Stimulated activated naive CD8-positive, alpha-beta T cell treated with anti-CD3 and anti-CD28 coated beads, Interleukin-15, amount 100 ng/mL, for 72 hours (primary cell): ENCODE measurements around the gene SPG7.

ENCODE experiments used
- ATAC-seq: fragments of 150-1000 bp; cut with Tn5 transposase; 2 replicates; pipeline ENCODE4 v1.10.0; 2021; ENCODE audit warnings: mild to moderate bottlenecking, moderate library complexity
- DNase-seq, 2 donors: peaks; one replicate each; pipeline ENCODE4 v3.0.0; 2021 to 2022
- H3K27ac Mint-ChIP-seq, 2 donors: one replicate each; pipeline ENCODE4 v1.8.0; 2022; ENCODE audit warnings: mild to moderate bottlenecking in 2 of 2, mixed read lengths in 2 of 2, moderate library complexity in 2 of 2
- H3K27me3 Mint-ChIP-seq: one replicate; pipeline ENCODE4 v1.8.0; 2022; ENCODE audit warnings: mixed read lengths
- H3K4me1 Mint-ChIP-seq: one replicate; pipeline ENCODE4 v1.8.0; 2022; ENCODE audit warnings: mild to moderate bottlenecking, mixed read lengths
- H3K4me3 Mint-ChIP-seq, 2 donors: one replicate each; pipeline ENCODE4 v1.8.0; 2022; ENCODE audit warnings: mild to moderate bottlenecking in 2 of 2, mixed read lengths in 2 of 2, moderate library complexity in 1 of 2
- H3K9me3 Mint-ChIP-seq, 2 donors: one replicate each; pipeline ENCODE4 v1.8.0; 2022; ENCODE audit warnings: mixed read lengths in 2 of 2

SPG7 gene

GRCh38 chr16:89545044-89545830, 37.0 kb downstream of the SPG7 start:
- ATAC-seq = no peak
- Mint-ChIP-seq H3K4me1 (peaks cover 24% of the 10 kb centered on the region), H3K27ac (peak overlapping the region in 1 of 2 donors; percentile 38), H3K9me3 (no peaks in the 10 kb centered on the region), H3K27me3 (no peaks in the 10 kb centered on the region), H3K4me3 (no peak overlapping the region)
- no peak for DNase-seq

GRCh38 chr16:89545831-89546574, 37.8 kb downstream of the SPG7 start:
- H3K27ac Mint-ChIP-seq = no peak overlapping the region
- peaks cover 32% of the 10 kb centered on the region for H3K4me1 Mint-ChIP-seq
- no peaks in the 10 kb centered on the region for H3K27me3 Mint-ChIP-seq
- no peak overlapping the region for H3K4me3 Mint-ChIP-seq
- no peaks in the 10 kb centered on the region for H3K9me3 Mint-ChIP-seq
- DNase-seq = no peak
- no peak for ATAC-seq

GRCh38 chr16:89546781-89547180, 38.6 kb downstream of the SPG7 start:
- no peaks in the 10 kb centered on the region for H3K9me3 Mint-ChIP-seq
- no peak overlapping the region for H3K27ac Mint-ChIP-seq
- no peaks in the 10 kb centered on the region for H3K27me3 Mint-ChIP-seq
- DNase-seq (no peak), ATAC-seq (no peak)
- peaks cover 34% of the 10 kb centered on the region for H3K4me1 Mint-ChIP-seq
- H3K4me3 Mint-ChIP-seq = no peak overlapping the region

GRCh38 chr16:89547291-89547690, 39.1 kb downstream of the SPG7 start:
- ATAC-seq (no peak), DNase-seq (no peak)
- H3K9me3 Mint-ChIP-seq = no peaks in the 10 kb centered on the region
- peak overlapping the region in 1 of 2 donors; percentile 46 for H3K27ac Mint-ChIP-seq
- peaks cover 34% of the 10 kb centered on the region for H3K4me1 Mint-ChIP-seq
- H3K4me3 Mint-ChIP-seq = no peak overlapping the region
- H3K27me3 Mint-ChIP-seq = no peaks in the 10 kb centered on the region

GRCh38 chr16:89547860-89548259, 39.7 kb downstream of the SPG7 start:
- peaks cover 34% of the 10 kb centered on the region for H3K4me1 Mint-ChIP-seq
- H3K4me3 Mint-ChIP-seq = peak overlapping the region; percentile 10 to 39
- H3K27ac Mint-ChIP-seq = peak overlapping the region; percentile 71 to 76
- H3K9me3 Mint-ChIP-seq = no peaks in the 10 kb centered on the region
- no peak for DNase-seq
- ATAC-seq = no peak
- no peaks in the 10 kb centered on the region for H3K27me3 Mint-ChIP-seq

GRCh38 chr16:89548344-89549006, 40.3 kb downstream of the SPG7 start:
- no peak for DNase-seq
- peaks cover 34% of the 10 kb centered on the region for H3K4me1 Mint-ChIP-seq

GRCh38 chr16:89549007-89549700, 41.0 kb downstream of the SPG7 start:
- H3K4me1 Mint-ChIP-seq = peaks cover 34% of the 10 kb centered on the region
- no peaks in the 10 kb centered on the region for H3K9me3 Mint-ChIP-seq
- H3K27ac Mint-ChIP-seq = peak overlapping the region; percentile 92 to 93
- peak overlapping the region; percentile 58 to 65 for H3K4me3 Mint-ChIP-seq
- no peaks in the 10 kb centered on the region for H3K27me3 Mint-ChIP-seq
- peak; percentile 11 to 31 for DNase-seq
- ATAC-seq = peak; percentile 94

More at GRCh38 chr16:89548344-89549006, 40.3 kb downstream of the SPG7 start:
- Mint-ChIP-seq H3K9me3 (no peaks in the 10 kb centered on the region), H3K27me3 (no peaks in the 10 kb centered on the region), H3K4me3 (peak overlapping the region; percentile 58 to 65), H3K27ac (peak overlapping the region; percentile 92 to 93)
- ATAC-seq = peak; percentile 71

- Mint-ChIP-seq H3K9me3 (no peaks in the 10 kb centered on the region), H3K4me3 (no peak overlapping the region), H3K4me1 (peaks cover 34% of the 10 kb centered on the region), H3K27ac (peak overlapping the region in 1 of 2 donors; percentile 48), H3K27me3 (no peaks in the 10 kb centered on the region)
- DNase-seq (no peak), ATAC-seq (no peak)
Measured at GRCh38 chr16:89550421-89551007, 42.3 kb downstream of the SPG7 start.

GRCh38 chr16:89552329-89552728, 44.1 kb downstream of the SPG7 start:
- peak overlapping the region in 1 of 2 donors; percentile 56 for H3K27ac Mint-ChIP-seq
- no peaks in the 10 kb centered on the region for H3K27me3 Mint-ChIP-seq
- H3K9me3 Mint-ChIP-seq = no peaks in the 10 kb centered on the region
- H3K4me1 Mint-ChIP-seq = peaks cover 42% of the 10 kb centered on the region
- H3K4me3 Mint-ChIP-seq = no peak overlapping the region
- DNase-seq = no peak
- ATAC-seq = no peak

GRCh38 chr16:89552913-89553312, 44.7 kb downstream of the SPG7 start:
- no peak for DNase-seq
- Mint-ChIP-seq H3K4me1 (peaks cover 46% of the 10 kb centered on the region), H3K9me3 (no peaks in the 10 kb centered on the region), H3K4me3 (no peak overlapping the region), H3K27ac (no peak overlapping the region), H3K27me3 (no peaks in the 10 kb centered on the region)
- no peak for ATAC-seq

GRCh38 chr16:89553733-89554132, 45.5 kb downstream of the SPG7 start:
- Mint-ChIP-seq H3K4me3 (no peak overlapping the region), H3K27me3 (no peaks in the 10 kb centered on the region), H3K27ac (no peak overlapping the region), H3K9me3 (no peaks in the 10 kb centered on the region), H3K4me1 (peaks cover 41% of the 10 kb centered on the region)
- DNase-seq (no peak), ATAC-seq (no peak)

GRCh38 chr16:89554343-89554742, 46.1 kb downstream of the SPG7 start:
- no peak overlapping the region for H3K4me3 Mint-ChIP-seq
- H3K27ac Mint-ChIP-seq = no peak overlapping the region
- no peak for ATAC-seq
- H3K4me1 Mint-ChIP-seq = peaks cover 38% of the 10 kb centered on the region
- no peaks in the 10 kb centered on the region for H3K27me3 Mint-ChIP-seq
- H3K9me3 Mint-ChIP-seq = no peaks in the 10 kb centered on the region
- no peak for DNase-seq

- Mint-ChIP-seq H3K27ac (no peak overlapping the region), H3K27me3 (no peaks in the 10 kb centered on the region), H3K4me1 (peaks cover 35% of the 10 kb centered on the region), H3K4me3 (no peak overlapping the region), H3K9me3 (no peaks in the 10 kb centered on the region)
- DNase-seq = no peak
- no peak for ATAC-seq
Measured at GRCh38 chr16:89555265-89555664, 47.1 kb downstream of the SPG7 start.

GRCh38 chr16:89555780-89556179, 47.6 kb downstream of the SPG7 start:
- Mint-ChIP-seq H3K9me3 (no peaks in the 10 kb centered on the region), H3K27me3 (no peaks in the 10 kb centered on the region), H3K4me1 (peaks cover 30% of the 10 kb centered on the region), H3K4me3 (no peak overlapping the region), H3K27ac (no peak overlapping the region)
- DNase-seq (no peak), ATAC-seq (no peak)
